NCI-H1417 treated with DMSO at 0.1 percent for 48 hours (cell line): Measurements from ENCODE around the gene CBLB.
"Not testable (repeated sequence)": the region's sequence is repeated elsewhere in the genome, so short reads cannot be mapped to it uniquely, and the experiment has no call there.

Source experiments
- DNase-seq: peaks from one replicate; lab custom pipeline; 2025; lab: John Stamatoyannopoulos, UW

CBLB gene

DNA sequence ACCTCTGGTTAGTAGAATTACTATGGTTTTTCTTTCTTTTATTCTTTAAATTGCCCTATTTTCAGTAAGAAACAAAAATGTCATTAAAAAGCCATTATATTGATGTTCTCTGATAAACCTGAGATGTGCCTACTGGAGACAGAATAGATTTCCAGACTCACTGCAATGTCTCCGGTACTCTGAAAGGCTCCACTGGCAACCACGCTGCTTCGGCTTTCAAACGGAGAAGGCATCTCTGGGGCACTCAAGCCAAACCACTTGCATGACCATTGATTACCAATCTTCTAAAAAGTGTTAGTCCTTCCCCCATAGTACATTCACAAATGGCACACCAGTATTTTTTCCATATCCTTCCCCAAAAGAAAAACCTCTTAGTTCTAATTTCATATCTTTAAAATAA, 82.6 kb downstream of the CBLB start:
- no peak for DNase-seq

DNA sequence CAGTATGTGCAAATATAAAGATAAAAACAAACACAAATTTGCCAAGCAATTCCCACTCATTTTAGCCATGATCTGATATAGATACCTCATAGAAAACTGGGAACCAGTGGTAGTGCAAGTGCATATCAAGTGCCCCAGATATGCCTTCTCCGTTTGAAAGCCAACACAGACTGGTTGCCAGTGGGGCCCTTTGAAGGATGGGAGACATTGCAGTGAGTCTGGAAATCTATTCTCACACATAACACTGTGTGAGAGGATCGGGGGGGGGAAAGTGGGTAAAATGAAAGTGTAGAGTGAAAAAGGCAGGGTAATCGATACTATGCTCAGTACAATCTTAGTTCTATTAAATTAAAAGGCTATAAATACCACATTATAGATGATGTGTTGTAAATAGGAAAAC, 83.0 kb downstream of the CBLB start:
- DNase-seq, result no peak

DNA sequence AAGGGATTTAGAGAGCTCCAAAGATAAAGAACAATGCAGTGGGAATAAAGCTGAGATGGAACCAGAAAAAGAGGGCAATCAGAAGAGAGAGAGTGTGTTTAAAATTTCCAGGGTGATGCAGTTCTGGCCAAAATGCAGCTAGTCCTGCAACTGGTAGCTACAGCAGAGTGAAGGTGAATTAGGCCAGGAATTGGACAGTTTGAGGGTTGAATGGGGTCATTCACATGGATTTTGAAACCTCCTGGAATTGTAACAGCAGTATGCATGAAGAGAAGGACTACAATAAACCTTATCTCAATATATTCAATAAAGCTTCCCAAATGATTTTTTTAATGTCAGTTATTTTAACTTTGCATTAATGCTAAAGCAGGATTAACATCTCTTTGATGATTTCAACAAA, 85.2 kb downstream of the CBLB start:
- no peak for DNase-seq

DNA sequence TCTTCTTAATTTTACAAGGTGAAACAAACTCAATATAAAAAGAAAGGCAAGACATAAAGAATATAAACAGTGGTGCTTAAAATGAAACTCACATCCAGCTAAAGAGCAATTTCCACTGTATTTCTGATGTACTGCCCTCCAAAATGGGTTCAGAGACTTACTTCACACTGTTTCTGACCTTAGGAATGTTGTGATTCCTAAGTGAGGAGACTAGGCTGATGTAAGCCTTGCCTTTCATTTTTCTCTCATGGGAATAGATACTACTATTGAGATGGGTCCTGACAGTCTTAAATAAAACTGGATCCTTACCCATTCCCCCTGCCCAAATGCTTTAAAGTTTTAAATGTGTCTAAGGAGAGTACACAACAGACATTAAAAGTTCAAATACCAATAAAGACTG, 86.9 kb downstream of the CBLB start:
- no peak for DNase-seq

DNA sequence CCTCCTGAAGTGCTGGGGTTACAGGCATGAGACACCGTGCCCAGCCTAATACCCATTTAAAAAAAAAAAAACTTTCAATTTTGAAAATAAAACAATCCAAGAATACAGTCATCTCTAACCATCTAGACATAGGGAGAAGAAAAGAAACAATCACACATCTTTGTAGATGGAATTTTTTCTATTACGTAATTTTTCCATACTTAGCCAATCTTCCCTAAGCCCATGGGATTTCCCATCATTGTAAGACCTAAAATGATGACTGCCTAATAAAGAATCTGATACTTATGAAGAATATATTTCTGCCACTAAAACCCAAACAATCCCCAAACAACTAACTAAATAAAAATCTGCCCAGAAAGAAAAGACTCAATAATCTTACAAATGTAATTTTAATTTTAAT, 88.7 kb downstream of the CBLB start:
- no peak for DNase-seq

DNA sequence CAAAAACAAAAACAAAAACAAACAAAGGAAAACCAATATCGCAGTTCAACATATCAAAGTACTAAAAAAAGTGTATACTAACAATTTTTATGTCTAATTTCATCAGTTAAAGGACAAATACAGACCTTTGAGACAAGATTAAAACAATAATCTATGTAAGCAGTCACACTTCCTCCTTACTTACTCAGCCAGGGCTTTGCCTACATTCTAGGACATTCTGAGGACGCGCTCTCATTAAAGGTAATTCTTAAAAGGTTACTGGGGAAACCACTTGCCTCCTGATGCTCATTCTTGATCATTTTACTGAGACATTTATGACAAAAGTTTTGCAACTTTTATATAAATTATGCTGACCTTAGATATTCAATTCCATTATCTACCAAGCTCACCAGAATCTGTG, 93.4 kb downstream of the CBLB start:
- DNase-seq, result no peak

DNA sequence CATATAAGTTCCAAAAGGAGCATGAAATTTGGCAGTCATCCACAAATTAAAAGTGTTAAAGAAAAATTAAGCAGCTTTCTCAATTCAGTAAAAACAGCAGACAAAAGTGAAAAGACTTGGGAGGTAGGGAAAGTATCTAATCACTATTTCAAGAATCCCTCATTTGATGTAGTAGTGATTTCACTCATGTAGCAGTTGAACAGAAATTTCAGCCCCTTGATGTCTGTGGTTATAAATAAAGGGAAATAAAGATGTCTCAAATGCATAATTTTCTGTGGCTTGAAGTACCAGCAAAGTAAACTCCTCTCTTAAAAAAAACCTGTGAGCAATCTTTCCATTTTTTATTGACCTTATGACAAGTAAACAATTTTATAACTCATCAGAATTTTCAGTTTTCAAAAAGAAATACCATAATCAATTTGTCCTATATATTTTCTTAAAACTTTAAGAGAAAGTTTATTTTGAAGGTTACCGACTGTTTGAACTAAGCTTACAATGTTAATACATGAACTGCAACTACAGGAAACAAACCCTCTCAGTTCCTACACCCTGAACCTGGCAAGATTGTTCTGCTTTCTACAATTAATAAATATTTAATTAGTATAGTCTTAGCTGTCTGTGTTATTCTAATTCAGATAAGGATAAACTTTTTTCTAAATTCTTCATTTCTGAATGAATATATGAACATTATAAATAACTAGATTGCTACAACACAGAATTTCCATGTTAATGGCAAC, 94.2 kb downstream of the CBLB start:
- no peak for DNase-seq

DNA sequence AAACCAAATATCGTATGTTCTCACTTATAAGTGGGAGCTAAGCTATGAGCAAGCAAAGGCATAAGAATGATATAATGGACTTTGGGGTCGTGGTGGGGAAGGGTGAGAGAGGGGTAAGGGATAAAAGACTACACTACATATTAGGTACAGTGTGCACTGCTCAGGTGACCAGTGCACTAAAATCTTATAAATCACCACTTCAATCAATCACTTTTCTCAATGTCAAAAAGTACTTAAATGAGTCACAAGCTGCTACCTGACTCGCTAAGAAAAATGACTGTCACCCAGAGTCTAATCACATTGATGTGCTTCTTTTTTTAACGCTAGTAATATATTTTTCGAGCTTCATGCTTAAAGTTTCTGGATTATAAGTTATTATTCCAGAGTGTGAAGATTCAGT, 95.5 kb downstream of the CBLB start:
- no peak for DNase-seq

DNA sequence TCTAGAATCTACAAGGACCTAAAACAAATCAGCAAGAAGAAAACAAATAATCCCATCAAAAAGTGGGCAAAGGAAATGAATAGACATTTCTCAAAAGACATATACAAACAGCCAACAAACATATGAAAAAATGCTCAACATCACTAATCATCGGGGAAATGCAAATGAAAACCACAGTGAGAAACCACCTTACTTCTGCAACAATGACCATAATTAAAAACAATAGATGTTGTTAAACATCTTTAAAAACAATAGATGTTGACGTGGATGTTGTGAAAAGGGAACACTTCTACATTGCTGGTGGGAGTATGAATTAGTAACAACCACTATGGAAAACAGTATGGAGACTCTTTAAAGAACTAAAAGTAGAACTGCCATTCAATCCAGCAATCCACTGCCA, 96.2 kb downstream of the CBLB start:
- DNase-seq, result no peak

DNA sequence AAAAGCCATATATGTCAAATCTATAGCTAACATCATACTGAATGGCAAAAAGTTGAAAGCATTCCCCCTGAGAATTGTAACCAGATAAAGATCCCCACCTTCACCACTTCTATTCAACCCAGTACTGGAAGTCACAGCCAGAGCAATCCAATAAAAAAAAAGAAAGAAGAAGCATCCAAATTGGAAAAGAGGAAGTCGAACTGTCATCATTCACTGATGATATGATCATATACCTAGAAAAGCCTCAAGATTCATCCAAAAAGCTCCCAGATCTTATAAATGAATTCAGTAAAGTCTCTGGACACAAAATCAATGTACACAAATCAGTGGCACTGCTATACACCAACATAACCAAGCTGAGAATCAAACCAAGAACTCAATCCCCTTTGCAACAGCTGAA, 97.4 kb downstream of the CBLB start:
- DNase-seq, result no peak

DNA sequence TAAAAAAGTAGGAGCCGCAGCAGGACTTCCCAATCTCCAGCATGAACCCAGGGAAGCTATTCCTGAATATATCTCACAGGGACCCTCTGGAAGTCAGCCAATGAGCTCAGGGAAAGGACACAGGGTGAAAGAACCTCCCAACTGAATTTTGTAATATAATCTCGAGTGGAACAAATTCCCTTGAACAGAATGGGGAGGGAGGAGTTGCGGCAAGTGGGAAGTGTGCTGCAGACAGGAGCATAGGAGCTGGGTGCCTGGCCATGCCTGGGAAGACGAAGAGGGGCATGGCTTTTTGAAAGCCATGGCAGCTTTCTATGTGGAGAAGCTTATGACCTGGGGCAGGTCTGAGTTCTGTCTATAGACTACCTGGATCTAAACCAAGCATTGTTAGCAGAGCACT, 98.4 kb downstream of the CBLB start:
- DNase-seq, result no peak

DNA sequence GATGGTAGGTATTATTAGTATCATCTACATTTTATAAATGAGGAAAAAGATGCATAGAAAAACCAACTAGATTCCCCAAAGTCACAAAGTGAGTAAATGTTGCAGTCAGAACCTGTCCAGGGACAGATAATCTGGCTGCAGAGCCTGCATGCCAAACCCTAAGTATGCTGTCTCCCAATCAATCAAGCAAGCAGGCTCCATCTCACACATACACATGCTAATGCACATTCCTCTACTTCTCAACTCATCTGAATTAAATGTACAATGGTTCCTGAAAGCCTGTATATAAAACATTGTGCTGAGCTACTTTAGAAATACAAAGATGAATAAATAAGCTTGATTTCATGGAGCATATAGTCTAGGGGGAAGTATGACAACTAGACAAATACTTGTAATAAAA, 101.0 kb downstream of the CBLB start:
- DNase-seq, result no peak

DNA sequence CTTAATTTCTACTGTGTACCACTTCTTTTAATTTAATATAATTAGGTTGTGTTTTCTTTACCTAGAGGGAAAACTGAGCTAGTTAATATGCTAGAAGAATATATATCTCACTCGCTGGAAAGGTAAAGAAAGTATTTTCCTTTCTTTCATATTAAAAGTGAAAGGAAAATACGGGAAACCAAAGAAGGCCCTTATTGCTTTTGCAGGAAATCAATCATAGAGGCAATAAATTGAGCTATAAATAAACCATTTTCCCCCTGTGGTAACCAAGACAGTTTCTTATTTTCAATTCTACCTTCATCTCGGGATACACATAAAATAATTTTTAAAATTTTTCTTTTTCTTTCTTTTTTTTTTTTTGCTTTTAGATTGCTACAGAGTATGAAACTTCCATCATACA, 101.6 kb downstream of the CBLB start:
- DNase-seq, result no peak

DNA sequence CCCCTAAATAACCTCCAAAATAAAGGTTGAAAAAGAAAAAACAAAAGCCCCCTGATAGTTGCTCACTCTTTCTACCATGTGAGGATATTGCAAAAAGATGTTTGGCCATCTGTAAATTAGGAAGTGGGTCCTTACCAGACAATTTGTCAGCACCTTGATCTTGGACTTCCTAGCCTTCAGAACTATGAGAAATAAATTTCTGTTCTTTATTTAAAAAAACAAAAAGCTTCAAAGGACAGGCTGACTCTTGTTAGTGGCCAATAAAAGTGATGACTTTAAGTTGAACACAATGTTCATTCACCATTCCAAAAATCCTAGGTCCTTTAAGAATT, 103.5 kb downstream of the CBLB start:
- no peak for DNase-seq

DNA sequence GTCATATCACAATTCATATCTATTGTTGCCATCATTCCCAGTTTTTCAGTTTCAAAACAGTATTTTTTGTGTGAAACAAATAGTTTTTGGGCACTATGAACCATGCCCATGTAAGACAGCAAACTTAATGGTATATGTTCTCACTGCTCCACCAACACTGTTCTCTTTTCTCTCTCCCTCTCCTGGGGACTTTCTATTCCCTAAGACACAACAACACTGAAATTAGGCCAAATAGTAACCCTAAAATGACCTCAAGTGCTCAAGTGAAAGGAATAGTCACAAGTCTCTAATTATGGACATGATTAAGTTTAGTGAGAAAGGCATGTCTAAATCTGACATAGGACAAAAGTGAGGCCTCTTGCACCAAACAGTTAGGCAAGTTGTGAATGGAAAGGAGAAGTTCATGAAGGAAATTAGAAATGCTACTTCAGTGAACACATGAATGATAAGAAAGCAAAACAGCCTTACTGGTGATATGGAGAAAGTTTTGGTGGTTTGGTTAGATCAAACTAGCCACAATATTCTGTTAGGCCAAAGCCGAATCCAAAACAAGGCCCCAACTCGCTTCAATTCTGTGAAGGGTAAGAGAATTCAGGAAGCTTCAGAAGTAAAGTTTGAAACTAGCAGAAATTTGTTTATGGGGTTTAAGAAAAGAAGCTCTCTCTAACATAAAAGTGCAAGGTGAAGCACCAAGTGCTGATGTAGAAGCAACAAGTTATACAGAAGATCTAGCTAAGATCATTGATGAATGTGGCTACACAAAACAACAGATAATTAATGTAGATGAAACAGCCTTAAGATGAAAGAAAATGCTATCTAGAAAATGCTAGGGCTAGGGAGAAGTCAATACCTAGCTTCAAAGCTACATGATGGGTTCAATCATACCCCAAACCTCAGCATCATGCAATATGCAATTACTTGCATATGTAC, 104.2 kb downstream of the CBLB start:
- no peak for DNase-seq

DNA sequence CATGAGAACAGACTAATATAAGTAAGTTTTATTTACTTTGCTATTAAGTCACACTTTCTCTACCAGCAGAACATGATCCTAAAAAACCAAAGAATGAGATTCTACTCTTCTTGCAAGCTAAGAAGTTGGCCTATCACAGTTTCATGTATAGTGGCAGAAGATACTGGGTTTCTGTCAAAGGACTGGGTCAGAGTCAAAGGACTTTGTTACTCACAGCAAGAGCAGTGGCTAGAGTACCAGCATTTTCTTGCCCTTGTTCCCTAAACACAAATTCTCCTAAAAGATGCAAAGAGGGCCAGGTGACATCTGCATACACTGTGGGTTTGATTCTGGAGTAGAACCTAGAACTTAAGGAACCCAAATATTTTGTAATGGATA, 105.2 kb downstream of the CBLB start:
- no peak for DNase-seq

DNA sequence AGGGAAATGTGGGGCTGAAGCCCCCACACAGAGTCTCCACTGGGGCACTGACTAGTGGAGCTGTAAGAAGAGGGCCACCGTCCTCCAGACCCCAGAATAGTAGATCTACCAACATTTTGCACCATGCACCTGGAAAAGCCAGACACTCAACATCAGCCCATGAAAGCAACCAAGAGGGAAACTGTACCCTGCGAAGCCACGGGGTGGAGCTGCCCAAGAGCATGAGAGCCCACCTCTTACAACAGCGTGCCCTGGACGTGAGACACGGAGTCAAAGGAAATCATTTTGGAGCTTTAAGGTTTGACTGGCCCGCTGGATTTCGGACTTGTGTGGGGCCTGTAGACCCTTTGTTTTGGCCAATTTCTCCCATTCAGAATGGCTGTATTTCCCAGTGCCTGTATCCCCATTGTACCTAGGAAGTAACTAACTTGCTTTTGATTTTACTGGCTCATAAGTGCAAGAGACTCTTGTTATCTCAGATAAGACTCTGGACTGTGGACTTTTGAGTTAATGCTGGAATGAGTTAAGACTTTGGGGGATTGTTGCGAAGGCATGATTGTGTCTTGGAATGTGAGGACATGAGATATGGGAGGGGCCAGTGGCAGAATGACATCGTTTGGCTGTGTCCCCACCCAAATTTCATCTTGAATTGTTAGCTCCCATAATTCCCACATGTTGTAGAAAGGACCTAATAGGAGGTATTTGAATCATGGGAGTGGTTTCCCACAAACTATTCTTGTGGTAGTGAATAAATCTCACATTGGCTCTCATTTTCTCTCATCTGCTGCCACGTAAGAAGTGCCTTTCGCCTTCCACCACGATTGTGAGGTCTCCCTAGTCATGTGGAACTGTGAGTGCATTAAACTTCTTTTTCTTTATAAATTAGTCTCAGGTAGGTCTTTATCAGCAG, 105.8 kb downstream of the CBLB start:
- no peak for DNase-seq

DNA sequence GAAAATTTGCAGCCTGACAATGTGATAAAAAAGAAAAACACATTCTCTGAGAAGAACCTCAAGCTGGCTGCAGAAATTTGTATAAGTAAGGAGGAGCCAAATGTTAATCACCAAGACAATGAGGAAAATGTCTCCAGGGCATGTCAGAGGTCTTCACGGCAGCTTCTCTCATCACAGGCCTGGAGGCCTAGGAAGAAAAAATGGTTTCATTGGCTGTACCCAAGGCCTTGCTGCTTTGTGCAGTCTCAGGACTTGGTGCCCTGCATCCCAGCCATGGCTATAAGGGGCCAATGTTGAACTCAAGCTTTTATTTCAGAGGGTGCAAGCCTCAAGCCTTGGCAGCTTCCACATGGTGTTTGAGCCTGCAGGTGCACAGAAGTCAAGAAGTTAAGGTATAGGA, 106.6 kb downstream of the CBLB start:
- not testable (repeated sequence) for DNase-seq

DNA sequence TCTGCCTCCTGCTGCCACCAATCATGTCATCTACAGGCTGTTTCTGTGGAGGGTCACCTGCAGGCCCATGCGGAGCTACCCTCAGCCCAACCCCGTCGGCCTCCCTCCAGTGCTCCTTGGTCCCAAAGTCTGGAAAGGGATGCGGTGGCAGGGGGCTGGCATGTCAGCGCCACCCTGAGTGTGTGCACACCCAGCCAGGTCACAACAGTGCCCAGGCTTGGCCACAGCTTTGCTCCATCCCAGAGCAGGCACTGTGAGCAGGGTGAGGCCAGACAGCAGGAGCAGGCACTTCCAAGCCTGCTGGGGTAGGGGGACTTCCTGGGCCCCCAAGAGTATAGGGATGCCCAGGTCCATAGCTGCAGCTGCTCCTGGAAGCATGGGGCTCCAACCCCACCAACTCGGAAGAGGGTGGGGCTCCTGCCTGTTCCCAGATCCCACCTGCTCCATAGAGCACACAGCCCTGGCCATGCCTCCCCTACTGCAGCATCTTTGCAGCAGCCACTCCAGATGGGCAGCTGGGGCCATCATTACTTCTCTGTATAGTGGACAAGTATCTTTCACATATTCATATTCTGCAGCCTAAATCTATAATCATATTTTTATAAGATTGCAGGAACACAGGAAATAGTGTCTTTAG, 109.3 kb downstream of the CBLB start:
- DNase-seq, result no peak

DNA sequence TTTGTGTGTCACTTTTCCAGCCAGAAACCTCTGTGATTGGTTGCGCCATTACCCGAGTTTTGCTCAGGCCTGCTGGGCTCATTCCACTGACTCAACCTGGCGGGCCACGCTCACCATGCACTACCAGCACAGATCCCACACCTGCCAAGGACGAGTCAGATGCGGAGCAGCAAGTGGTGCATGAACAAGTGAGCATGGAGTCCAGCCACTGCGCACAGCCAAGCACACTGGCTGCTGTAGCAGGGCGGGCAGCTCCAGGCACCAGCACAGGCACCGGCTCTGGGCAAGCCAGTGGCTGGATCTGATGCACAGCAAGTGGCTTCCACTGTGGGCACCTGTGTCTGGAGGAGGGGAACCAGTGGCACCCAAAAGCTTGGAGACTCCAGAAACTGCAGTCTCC, 110.4 kb downstream of the CBLB start:
- DNase-seq, result no peak

DNA sequence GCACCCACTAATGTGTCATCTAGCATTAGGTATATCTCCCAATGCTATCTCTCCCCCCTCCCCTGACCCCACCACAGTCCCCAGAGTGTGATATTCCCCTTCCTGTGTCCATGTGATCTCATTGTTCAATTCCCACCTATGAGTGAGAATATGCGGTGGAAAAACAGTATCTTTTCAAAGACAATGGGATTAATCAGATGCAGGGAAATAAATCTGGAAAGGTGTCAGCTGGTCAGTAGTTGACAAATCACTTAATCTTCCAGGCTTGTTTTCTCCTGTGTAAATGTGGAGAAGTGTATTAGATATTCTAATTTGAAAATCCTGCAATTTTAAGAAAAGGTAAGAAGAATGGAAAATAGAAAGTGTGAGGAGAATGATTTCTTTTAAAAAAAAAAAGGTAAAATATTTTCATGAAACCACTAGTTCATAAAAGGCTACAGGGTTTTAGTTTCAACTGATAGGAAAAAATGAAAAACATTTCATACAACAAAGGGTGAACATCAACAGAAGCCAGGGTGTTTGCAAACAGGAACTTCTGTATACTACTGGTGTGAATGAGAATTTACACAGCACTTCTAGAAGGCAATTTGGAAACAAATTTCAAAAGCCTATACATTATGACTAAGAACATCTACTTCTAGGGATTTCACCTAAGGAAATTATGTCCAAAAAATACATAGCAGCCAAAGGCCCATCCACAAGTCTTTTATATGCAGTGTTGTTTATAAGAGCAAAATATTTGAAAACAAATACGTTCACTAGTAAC, 113.5 kb downstream of the CBLB start:
- DNase-seq, result no peak
